Nephron (organoid): ENCODE data around the gene C12orf76.

Experiments used
- H3K27ac Mint-ChIP-seq, 3 experiments: 2 replicates each; pipeline ENCODE4 v1.8.0; 2020; ENCODE audit warnings: mixed read lengths in 3 of 3, mild to moderate bottlenecking in 2 of 3, moderate library complexity in 1 of 3
- H3K27me3 Mint-ChIP-seq: 2 replicates; pipeline ENCODE4 v1.8.0; 2021; ENCODE audit warnings: low read depth, mild to moderate bottlenecking, moderate library complexity, mixed read lengths
- H3K36me3 Mint-ChIP-seq: 2 replicates; pipeline ENCODE4 v1.8.0; 2020; ENCODE audit warnings: low read depth, mixed read lengths
- H3K4me1 Mint-ChIP-seq: 2 replicates; pipeline ENCODE4 v1.8.0; 2020; ENCODE audit warnings: mixed read lengths
- H3K4me3 Mint-ChIP-seq, 3 experiments: 2 replicates each; pipeline ENCODE4 v1.8.0; 2020; ENCODE audit warnings: mild to moderate bottlenecking in 3 of 3, mixed read lengths in 3 of 3, moderate library complexity in 2 of 3
- H3K9me3 Mint-ChIP-seq: 2 replicates; pipeline ENCODE4 v1.8.0; 2020; ENCODE audit warnings: mixed read lengths
- TF ChIP-seq, protein P1 (sequence below), 3 experiments: fragments of 200-600 bp; sonication (generic); IDR thresholded peaks; one replicate each; pipeline ENCODE4 v1.5.0; 2021; ENCODE audit warnings: antibody characterized with exemption in 3 of 3; ENCODE audit not compliant: unreplicated experiment in 3 of 3

Gene C12orf76

DNA sequence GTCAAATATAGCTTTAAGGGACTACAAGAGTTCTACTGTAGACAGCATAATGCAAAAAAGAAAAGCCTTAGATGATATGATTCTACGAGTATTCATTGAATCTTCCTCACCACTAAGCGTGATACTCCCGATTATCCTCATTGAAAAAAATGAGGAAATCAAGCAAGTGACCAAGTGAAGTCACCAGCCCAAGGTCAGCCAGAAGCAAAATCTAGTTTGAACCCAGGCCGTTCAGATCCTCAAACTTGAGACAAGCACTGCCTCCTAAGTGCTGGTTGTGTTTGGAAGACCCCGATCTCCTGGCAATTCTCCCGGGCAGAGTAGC lies 53.0 kb downstream of the C12orf76 start:
- no peaks in the 10 kb centered on the region for H3K27me3 Mint-ChIP-seq
- no peaks in the 10 kb centered on the region for H3K9me3 Mint-ChIP-seq
- H3K36me3 Mint-ChIP-seq: peaks cover 7% of the 10 kb centered on the region
- peak overlapping the region; percentile 87 to 99 (median 95) for H3K4me3 Mint-ChIP-seq
- peak overlapping the region; percentile 53 to 79 (median 75) for H3K27ac Mint-ChIP-seq
- H3K4me1 Mint-ChIP-seq: peaks cover 66% of the 10 kb centered on the region
- TF ChIP-seq, protein P1, sequence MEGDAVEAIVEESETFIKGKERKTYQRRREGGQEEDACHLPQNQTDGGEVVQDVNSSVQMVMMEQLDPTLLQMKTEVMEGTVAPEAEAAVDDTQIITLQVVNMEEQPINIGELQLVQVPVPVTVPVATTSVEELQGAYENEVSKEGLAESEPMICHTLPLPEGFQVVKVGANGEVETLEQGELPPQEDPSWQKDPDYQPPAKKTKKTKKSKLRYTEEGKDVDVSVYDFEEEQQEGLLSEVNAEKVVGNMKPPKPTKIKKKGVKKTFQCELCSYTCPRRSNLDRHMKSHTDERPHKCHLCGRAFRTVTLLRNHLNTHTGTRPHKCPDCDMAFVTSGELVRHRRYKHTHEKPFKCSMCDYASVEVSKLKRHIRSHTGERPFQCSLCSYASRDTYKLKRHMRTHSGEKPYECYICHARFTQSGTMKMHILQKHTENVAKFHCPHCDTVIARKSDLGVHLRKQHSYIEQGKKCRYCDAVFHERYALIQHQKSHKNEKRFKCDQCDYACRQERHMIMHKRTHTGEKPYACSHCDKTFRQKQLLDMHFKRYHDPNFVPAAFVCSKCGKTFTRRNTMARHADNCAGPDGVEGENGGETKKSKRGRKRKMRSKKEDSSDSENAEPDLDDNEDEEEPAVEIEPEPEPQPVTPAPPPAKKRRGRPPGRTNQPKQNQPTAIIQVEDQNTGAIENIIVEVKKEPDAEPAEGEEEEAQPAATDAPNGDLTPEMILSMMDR (IDR thresholded peaks at IDR 0.05; ENCODE audit: unreplicated experiment in 3 of 3): no peak

DNA sequence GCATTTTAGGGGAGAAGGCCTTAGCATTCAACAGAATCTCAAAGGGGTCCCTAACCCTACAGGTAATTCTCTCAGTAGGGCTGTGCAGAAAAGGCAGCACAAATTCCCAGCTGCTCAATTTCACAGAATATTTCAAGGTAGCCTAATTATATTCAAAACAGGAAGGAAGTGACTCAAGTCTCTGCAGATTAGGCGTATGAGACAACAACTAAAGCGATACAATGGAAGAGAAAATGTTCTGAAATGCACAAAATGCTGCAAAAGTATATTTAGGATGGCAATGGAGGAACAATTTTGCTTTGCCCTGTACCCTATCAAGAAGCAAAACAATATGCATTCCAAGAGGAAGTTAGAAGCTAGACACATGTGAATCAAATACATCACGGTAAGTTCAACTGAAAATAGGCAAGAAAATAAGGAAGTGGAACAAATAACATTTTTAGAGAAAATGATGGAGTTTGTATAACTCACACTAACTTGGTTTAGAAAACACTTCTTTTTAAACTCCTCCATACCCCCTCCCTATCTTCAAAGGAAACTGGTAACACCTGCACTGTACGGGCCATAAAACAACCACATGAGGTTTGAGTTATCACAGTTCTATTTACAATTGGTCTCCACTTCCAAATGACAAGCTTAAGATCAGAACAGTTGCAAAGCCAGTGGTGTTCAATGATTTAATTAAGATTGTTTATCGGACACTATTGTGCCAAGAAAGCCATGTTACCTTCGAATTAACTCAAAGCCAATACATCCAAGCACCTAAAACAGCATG lies 53.7 kb downstream of the C12orf76 start:
- H3K36me3 Mint-ChIP-seq: peaks cover 9% of the 10 kb centered on the region
- no peaks in the 10 kb centered on the region for H3K27me3 Mint-ChIP-seq
- H3K4me3 Mint-ChIP-seq: peak overlapping the region; percentile 87 to 99 (median 95)
- H3K27ac Mint-ChIP-seq: peak overlapping the region in 2 of 3 experiments; percentile 8 to 75
- no peaks in the 10 kb centered on the region for H3K9me3 Mint-ChIP-seq
- peaks cover 64% of the 10 kb centered on the region for H3K4me1 Mint-ChIP-seq
- TF ChIP-seq, protein P1 (IDR thresholded peaks at IDR 0.05; ENCODE audit: unreplicated experiment in 3 of 3): no peak

- Mint-ChIP-seq H3K27ac (no peak overlapping the region), H3K36me3 (peaks cover 19% of the 10 kb centered on the region), H3K9me3 (no peaks in the 10 kb centered on the region), H3K27me3 (no peaks in the 10 kb centered on the region), H3K4me3 (peak overlapping the region in 2 of 3 experiments; percentile 32 to 62), H3K4me1 (peaks cover 62% of the 10 kb centered on the region)
- TF ChIP-seq, protein P1 (IDR thresholded peaks at IDR 0.05; ENCODE audit: unreplicated experiment in 3 of 3): no peak
Observed at GRCh38 chr12:109993091-109993490, 55.2 kb downstream of the C12orf76 start.

DNA sequence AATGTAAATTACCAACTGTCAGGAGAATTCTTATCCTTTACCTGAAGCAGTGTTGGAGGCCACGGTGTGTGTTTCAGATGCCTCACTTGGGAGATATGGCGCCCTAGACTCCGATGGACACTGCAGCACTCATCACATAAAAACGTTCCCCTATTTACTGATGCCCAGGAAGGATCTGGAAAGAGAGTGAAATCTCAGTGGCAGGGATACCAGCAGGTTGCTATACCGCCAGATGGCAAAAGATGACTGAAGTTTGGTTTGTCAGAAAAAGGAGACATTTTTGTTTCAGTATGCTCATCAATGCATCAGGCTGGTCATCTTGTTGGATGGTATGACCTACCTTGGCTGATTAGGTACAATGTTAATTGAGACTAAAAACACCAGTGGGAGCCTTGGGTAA lies 56.7 kb downstream of the C12orf76 start:
- Mint-ChIP-seq H3K27ac (no peak overlapping the region), H3K4me3 (peak overlapping the region in 2 of 3 experiments; percentile 2 to 19), H3K4me1 (peaks cover 52% of the 10 kb centered on the region), H3K9me3 (no peaks in the 10 kb centered on the region), H3K36me3 (peaks cover 25% of the 10 kb centered on the region), H3K27me3 (no peaks in the 10 kb centered on the region)
- TF ChIP-seq, protein P1 (IDR thresholded peaks at IDR 0.05; ENCODE audit: unreplicated experiment in 3 of 3): no peak
